ENCODE data around the gene PPP1R1C.

The PPP1R1C gene

GRCh38 chr2:182031956-182032355 is 46.3 kb downstream of the PPP1R1C start:
- H3K4me3 ChIP-seq (ENCODE audit: low read depth, low read length) = no peak overlapping the region
- ChIA-PET POLR2A (no interaction called here), CTCF (interaction anchor here (1.2 kb wide), 1 partner anchor 78 kb away, joined by 3 read pairs; no protein-coding TSS in a partner anchor)
- no peak for TF ChIP-seq CTCF (IDR thresholded peaks at IDR 0.05; ENCODE audit: insufficient read depth, low read length, missing control alignments)
- DNase-seq (ENCODE audit: low read depth, low spot score) = no peak

GRCh38 chr2:182033449-182033848 is 47.8 kb downstream of the PPP1R1C start:
- no peak for TF ChIP-seq CTCF (IDR thresholded peaks at IDR 0.05; ENCODE audit: insufficient read depth, low read length, missing control alignments)
- POLR2A ChIA-PET = no interaction called here
- H3K4me3 ChIP-seq (ENCODE audit: low read depth, low read length) = no peak overlapping the region
- DNase-seq (ENCODE audit: low read depth, low spot score) = no peak
- CTCF ChIA-PET = no interaction called here

GRCh38 chr2:182038576-182038975 is 52.9 kb downstream of the PPP1R1C start:
- no peak for TF ChIP-seq CTCF (IDR thresholded peaks at IDR 0.05; ENCODE audit: insufficient read depth, low read length, missing control alignments)
- CTCF ChIA-PET = interaction anchor here (1.7 kb wide), 1 partner anchor 40 kb away, joined by 6 read pairs; no protein-coding TSS in a partner anchor
- DNase-seq (ENCODE audit: low read depth, low spot score) = no peak
- no peak overlapping the region for H3K4me3 ChIP-seq (ENCODE audit: low read depth, low read length)
- POLR2A ChIA-PET = no interaction called here

GRCh38 chr2:182043021-182043420 is 57.4 kb downstream of the PPP1R1C start:
- TF ChIP-seq CTCF (IDR thresholded peaks at IDR 0.05; ENCODE audit: insufficient read depth, low read length, missing control alignments) = no peak
- DNase-seq (ENCODE audit: low read depth, low spot score) = no peak
- no peak overlapping the region for H3K4me3 ChIP-seq (ENCODE audit: low read depth, low read length)
- POLR2A ChIA-PET = no interaction called here
- CTCF ChIA-PET = no interaction called here

- ChIA-PET POLR2A (no interaction called here), CTCF (no interaction called here)
- no peak overlapping the region for H3K4me3 ChIP-seq (ENCODE audit: low read depth, low read length)
- DNase-seq (ENCODE audit: low read depth, low spot score) = no peak
- no peak for TF ChIP-seq CTCF (IDR thresholded peaks at IDR 0.05; ENCODE audit: insufficient read depth, low read length, missing control alignments)
Observed at GRCh38 chr2:182043861-182044260, 58.2 kb downstream of the PPP1R1C start.

- DNase-seq (ENCODE audit: low read depth, low spot score) = no peak
- CTCF ChIA-PET = no interaction called here
- H3K4me3 ChIP-seq (ENCODE audit: low read depth, low read length) = no peak overlapping the region
- TF ChIP-seq CTCF (IDR thresholded peaks at IDR 0.05; ENCODE audit: insufficient read depth, low read length, missing control alignments) = no peak
- POLR2A ChIA-PET = no interaction called here
Observed at GRCh38 chr2:182047544-182047943, 61.9 kb downstream of the PPP1R1C start.

All from AG04449 (cell line).